HCT116 (cell line): ENCODE data around the gene GPBAR1. TPM values are rescaled to one million over a fixed set of nuclear protein-coding genes. Genes with fewer than 3 reads are reported as not detected.
A peak's percentile ranks its signal among the peaks of the same experiment; 100 is the strongest.

Experiments used
- ATAC-seq: fragments of 200-7000 bp; cut with Tn5 transposase; 2 replicates; pipeline ENCODE4 v1.9.1; 2020; ENCODE audit warnings: mild to moderate bottlenecking, moderate library complexity
- BruUV-seq: library from RNA; stranded (reverse); fragments of 400-500 nt; replicated peaks from 2 replicates; lab custom pipeline; 2021; lab: Mats Ljungman, UMichigan
- CTCF ChIA-PET: fragments of 300-600 bp; sonication (Branson Sonifier 250); formaldehyde crosslinking; loops from one replicate; lab custom pipeline; 2021; ENCODE audit warnings: antibody characterized with exemption; lab: Charles Lee
- POLR2A ChIA-PET: fragments of 300-600, 350-600 bp; sonication (Branson Sonifier 250); formaldehyde crosslinking; loops from one replicate; lab custom pipeline; 2021; ENCODE audit warnings: antibody characterized with exemption; lab: Charles Lee
- RAD21 ChIA-PET, 2 experiments: fragments of 300-600 bp; sonication (Branson Sonifier 250); formaldehyde crosslinking; loops; one replicate each; lab custom pipeline; 2023; ENCODE audit warnings: low total read pairs in 2 of 2; ENCODE audit not compliant: uncharacterized antibody in 2 of 2, unreplicated experiment in 2 of 2, low non-redundant PET in 1 of 2; lab: Charles Lee
- DNase-seq: peaks from one replicate; pipeline ENCODE4 v3.0.0-alpha.2; 2010; ENCODE audit warnings: low read depth, low spot score
- H2AFZ ChIP-seq: fragments of 200-600 bp; shearing (Covaris generic), sonication (generic); 2 replicates; pipeline ENCODE4 v1.6.1; 2017; ENCODE audit warnings: low read depth, mixed run types, mixed read lengths, antibody characterized with exemption, low read length; ENCODE audit not compliant: poor library complexity, severe bottlenecking
- H3K27ac ChIP-seq: 2 replicates; pipeline ENCODE4 v1.5.1; 2012; ENCODE audit warnings: low read depth, low read length
- H3K27me3 ChIP-seq: fragments of 200-600 bp; sonication (generic); 2 replicates; pipeline ENCODE4 v1.6.1; 2016; ENCODE audit warnings: mixed run types, low read length, mixed read lengths; ENCODE audit not compliant: insufficient read depth
- H3K36me3 ChIP-seq, 2 experiments: fragments of 200-500 bp in 1 of 2; fragments of 200-600 bp in 1 of 2; sonication (Bioruptor generic) in 1 of 2; sonication (generic) in 1 of 2; 2 replicates each; pipeline versions ENCODE4 v1.5.1 to v1.6.1; 2014 to 2016; ENCODE audit warnings: low read length in 2 of 2, inconsistent platforms in 1 of 2, mixed read lengths in 1 of 2, mixed run types in 1 of 2; ENCODE audit not compliant: insufficient read depth in 2 of 2, control insufficient read depth in 1 of 2
- H3K4me1 ChIP-seq, 2 experiments: fragments of 200-600 bp in 1 of 2; sonication (generic) in 1 of 2; 2 replicates each; pipeline versions ENCODE4 v1.5.1 to v1.6.1; 2012 to 2017; ENCODE audit warnings: low read length in 2 of 2, inconsistent platforms in 1 of 2, mild to moderate bottlenecking in 1 of 2, mixed read lengths in 1 of 2, mixed run types in 1 of 2, moderate library complexity in 1 of 2; ENCODE audit not compliant: insufficient read depth in 2 of 2, control insufficient read depth in 1 of 2
- H3K4me2 ChIP-seq: fragments of 200-600 bp; sonication (generic); 2 replicates; pipeline ENCODE4 v1.6.1; 2017; ENCODE audit warnings: mixed run types, low read length, mixed read lengths
- H3K4me3 ChIP-seq, 2 experiments: fragments of 200-600 bp in 1 of 2; sonication (generic) in 1 of 2; replicated peaks in 1 of 2; 2 replicates each; pipeline ENCODE4 v1.5.1; 2011 to 2016; ENCODE audit warnings: low read length in 2 of 2, control low read depth in 1 of 2, low read depth in 1 of 2, mild to moderate bottlenecking in 1 of 2, mixed read lengths in 1 of 2, mixed run types in 1 of 2
- H3K79me2 ChIP-seq: fragments of 200-600 bp; sonication (generic); 2 replicates; pipeline ENCODE4 v1.6.1; 2017; ENCODE audit warnings: mild to moderate bottlenecking, mixed run types, low read length, moderate library complexity, mixed read lengths; ENCODE audit not compliant: insufficient read depth
- H3K9ac ChIP-seq: fragments of 200-600 bp; sonication (generic); 2 replicates; pipeline ENCODE4 v1.6.1; 2016; ENCODE audit warnings: low read length, mixed read lengths
- H3K9me2 ChIP-seq: fragments of 200-600 bp; sonication (generic), shearing (Covaris generic); 2 replicates; pipeline ENCODE4 v1.6.1; 2017; ENCODE audit warnings: mixed run types, mild to moderate bottlenecking, moderate library complexity; ENCODE audit not compliant: insufficient read depth
- H3K9me3 ChIP-seq, 2 experiments: fragments of 200-500 bp in 1 of 2; fragments of 200-600 bp in 1 of 2; sonication (Bioruptor generic) in 1 of 2; sonication (generic) in 1 of 2; 2 replicates each; pipeline ENCODE4 v1.6.1; 2014 to 2017; ENCODE audit warnings: low read length in 2 of 2, mixed read lengths in 2 of 2, inconsistent platforms in 1 of 2, low read depth in 1 of 2, mild to moderate bottlenecking in 1 of 2, mixed run types in 1 of 2, moderate library complexity in 1 of 2; ENCODE audit not compliant: control insufficient read depth in 1 of 2, insufficient read depth in 1 of 2
- H4K20me1 ChIP-seq: fragments of 200-600 bp; sonication (generic), shearing (Covaris generic); 2 replicates; pipeline ENCODE4 v1.6.1; 2017; ENCODE audit warnings: mixed run types, mild to moderate bottlenecking, moderate library complexity; ENCODE audit not compliant: insufficient read depth
- ATF3 ChIP-seq: IDR thresholded peaks from 2 replicates; pipeline ENCODE4 v1.6.1; 2012
- ELF1 ChIP-seq: IDR thresholded peaks from 2 replicates; pipeline ENCODE4 v1.6.1; 2012; ENCODE audit warnings: low read depth, borderline replicate concordance
- POLR2A ChIP-seq: IDR thresholded peaks from 2 replicates; pipeline ENCODE4 v1.7.0; 2011; ENCODE audit warnings: borderline replicate concordance; ENCODE audit not compliant: insufficient read depth, insufficient read length; ENCODE audit errors: extremely low read depth
- RAD21 ChIP-seq: IDR thresholded peaks from 2 replicates; pipeline ENCODE4 v1.6.1; 2012; ENCODE audit warnings: low read depth, mild to moderate bottlenecking
- REST ChIP-seq: IDR thresholded peaks from 2 replicates; pipeline ENCODE4 v1.6.1; 2012; ENCODE audit warnings: low read depth
- SIN3A ChIP-seq: IDR thresholded peaks from 2 replicates; pipeline ENCODE4 v1.6.1; 2012; ENCODE audit warnings: low read depth
- YY1 ChIP-seq: IDR thresholded peaks from 2 replicates; pipeline ENCODE4 v1.6.1; 2011; ENCODE audit warnings: low read length, low read depth, moderate library complexity, mild to moderate bottlenecking; ENCODE audit not compliant: insufficient replicate concordance; ENCODE audit errors: extremely low read depth
- intact Hi-C: fragments of 100-400 bp; cut with micrococcal nuclease; formaldehyde crosslinking; loops from 2 replicates; pipeline ENCODE4 v1.10.0; 2022
- total RNA-seq: library from RNA; stranded (reverse); gene quantifications from one replicate; pipeline ENCODE4 v1.2.1, GENCODE V29; 2021; ENCODE audit not compliant: unreplicated experiment

The GPBAR1 gene
- total RNA-seq, 1 experiment from 2014 or later, result 0.27 TPM

GRCh38 chr2:218290316-218291261 is 29.8 kb downstream of the GPBAR1 start:
- ChIA-PET POLR2A (no interaction called here), CTCF (interaction anchor here (1.3 to 1.4 kb wide), 3 partner anchors 17 to 105 kb away, joined by 3 to 4 read pairs (median 3); no protein-coding TSS in a partner anchor), RAD21 (interaction anchor here in 1 of 2 experiments (0.6 kb wide), 1 partner anchor 150 kb away, joined by 4 read pairs; no protein-coding TSS in a partner anchor)
- H2AFZ ChIP-seq, result no peak overlapping the region
- peak overlapping the region; percentile 93 for H3K4me2 ChIP-seq
- TF ChIP-seq ATF3, result no peak
- no peak for TF ChIP-seq RAD21
- TF ChIP-seq POLR2A, result no peak
- no peak for TF ChIP-seq YY1
- no peak for TF ChIP-seq ELF1
- TF ChIP-seq REST, result no peak
- no peak for TF ChIP-seq SIN3A
- H3K4me1 ChIP-seq, result peaks cover 53 to 87% of the 10 kb centered on the region in 2 experiments
- H3K9me2 ChIP-seq, result no peaks in the 10 kb centered on the region
- H3K9me3 ChIP-seq, result no peaks in the 10 kb centered on the region
- peak overlapping the region; percentile 98 for H3K9ac ChIP-seq
- peaks cover 60% of the 10 kb centered on the region for H3K79me2 ChIP-seq
- no peak overlapping the region; the same call in 1 of the 2 replicates for H3K27ac ChIP-seq
- BruUV-seq, result no TSS peak
- intact Hi-C loops, result no loop called here
- no peaks in the 10 kb centered on the region for H3K27me3 ChIP-seq
- peak overlapping the region; percentile 75 to 96 for H3K4me3 ChIP-seq
- ATAC-seq, result no peak
- no peak for DNase-seq
- H4K20me1 ChIP-seq, result no peaks in the 10 kb centered on the region
- H3K36me3 ChIP-seq, result no peaks in the 10 kb centered on the region
